ENCODE results near the gene PDE10A. TPM values are rescaled to one million over a fixed set of nuclear protein-coding genes. Genes with fewer than 3 reads are reported as not detected.

PDE10A gene
- total RNA-seq, 1 experiment from 2014 or later: 2.1 TPM

DNA sequence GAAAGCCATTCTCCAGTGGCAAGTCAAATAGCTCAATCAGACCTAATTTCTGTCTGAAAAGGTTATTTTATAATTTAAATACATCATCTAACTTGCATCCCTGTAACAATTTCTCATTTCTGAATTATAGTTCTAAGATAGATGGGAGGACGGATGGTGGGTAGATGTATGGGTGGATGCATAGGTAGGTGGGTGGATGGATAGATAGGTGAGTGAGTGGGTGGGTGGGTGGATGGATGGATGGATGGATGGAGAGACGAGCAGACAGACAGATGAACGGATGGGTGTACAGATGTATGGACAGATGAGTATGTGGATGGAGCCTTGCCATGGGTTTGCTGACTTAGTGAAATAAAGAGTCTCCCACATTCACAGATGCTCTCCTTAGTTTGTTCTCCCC lies 20.0 kb downstream of the PDE10A start:
- intact Hi-C loops (cut with micrococcal nuclease): no loop called here
- ChIA-PET POLR2A (ENCODE audit: unreplicated experiment) (no interaction called here), CTCF (no interaction called here)
- Histone ChIP-seq H3K36me3 (ENCODE audit: low read depth, low read length) (no peaks in the 10 kb centered on the region), H3K4me2 (ENCODE audit: low read length) (no peak overlapping the region), H3F3A (ENCODE audit: low read length, unreplicated experiment) (no peaks in the 10 kb centered on the region), H2AFZ (ENCODE audit: low read length) (no peak overlapping the region), H3K27ac (ENCODE audit: low read length) (no peak overlapping the region), H3K9ac (ENCODE audit: low read length) (no peak overlapping the region), H3K4me3 (ENCODE audit: low read length) (no peak overlapping the region), H3K9me2 (replicated peaks; ENCODE audit: low read length) (no peaks in the 10 kb centered on the region), H3K4me1 (ENCODE audit: insufficient read depth, low read length) (no peaks in the 10 kb centered on the region), H4K20me1 (ENCODE audit: low read length) (no peaks in the 10 kb centered on the region), H3K27me3 (ENCODE audit: low read length) (no peaks in the 10 kb centered on the region), H3K79me2 (ENCODE audit: low read length) (no peaks in the 10 kb centered on the region), H3K9me3 (ENCODE audit: low read length) (no peaks in the 10 kb centered on the region)
- ATAC-seq (no peak), DNase-seq (no peak)
- no peak for TF ChIP-seq EZH2 (IDR thresholded peaks at IDR 0.05; ENCODE audit: low read length, unreplicated experiment)
- TF ChIP-seq, protein P1, sequence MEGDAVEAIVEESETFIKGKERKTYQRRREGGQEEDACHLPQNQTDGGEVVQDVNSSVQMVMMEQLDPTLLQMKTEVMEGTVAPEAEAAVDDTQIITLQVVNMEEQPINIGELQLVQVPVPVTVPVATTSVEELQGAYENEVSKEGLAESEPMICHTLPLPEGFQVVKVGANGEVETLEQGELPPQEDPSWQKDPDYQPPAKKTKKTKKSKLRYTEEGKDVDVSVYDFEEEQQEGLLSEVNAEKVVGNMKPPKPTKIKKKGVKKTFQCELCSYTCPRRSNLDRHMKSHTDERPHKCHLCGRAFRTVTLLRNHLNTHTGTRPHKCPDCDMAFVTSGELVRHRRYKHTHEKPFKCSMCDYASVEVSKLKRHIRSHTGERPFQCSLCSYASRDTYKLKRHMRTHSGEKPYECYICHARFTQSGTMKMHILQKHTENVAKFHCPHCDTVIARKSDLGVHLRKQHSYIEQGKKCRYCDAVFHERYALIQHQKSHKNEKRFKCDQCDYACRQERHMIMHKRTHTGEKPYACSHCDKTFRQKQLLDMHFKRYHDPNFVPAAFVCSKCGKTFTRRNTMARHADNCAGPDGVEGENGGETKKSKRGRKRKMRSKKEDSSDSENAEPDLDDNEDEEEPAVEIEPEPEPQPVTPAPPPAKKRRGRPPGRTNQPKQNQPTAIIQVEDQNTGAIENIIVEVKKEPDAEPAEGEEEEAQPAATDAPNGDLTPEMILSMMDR (conservative IDR thresholded peaks at IDR 0.05; ENCODE audit: low read depth, low read length): no peak
- no peak for TF ChIP-seq EZH2phosphoT487 (IDR thresholded peaks at IDR 0.05; ENCODE audit: borderline replicate concordance, low read length)
- no TSS peak for BruUV-seq (replicated peaks)

DNA sequence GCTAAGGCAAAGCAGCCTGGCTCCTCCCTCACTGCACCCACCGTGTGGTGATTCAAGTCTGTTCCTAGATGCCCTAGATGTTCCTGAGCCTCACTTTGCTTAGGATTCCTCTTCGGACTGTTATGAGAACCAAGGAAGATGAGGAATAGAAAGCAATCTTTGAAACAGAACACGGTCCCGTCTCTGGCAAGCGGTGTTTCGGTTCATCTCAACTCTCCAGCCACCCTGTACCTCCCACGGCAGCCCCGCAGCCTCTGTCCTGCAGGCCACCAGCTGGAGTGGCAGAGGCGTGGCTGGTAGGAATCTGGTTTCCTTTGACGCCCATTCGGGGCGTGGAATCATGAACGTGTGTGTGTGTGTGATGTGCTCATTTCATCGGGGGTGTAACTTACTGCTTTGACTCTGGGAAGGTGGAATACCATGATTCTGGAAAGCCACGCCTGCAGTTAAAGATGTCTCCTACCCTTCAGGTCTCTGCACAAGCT lies 21.3 kb downstream of the PDE10A start:
- Histone ChIP-seq H3K27ac (ENCODE audit: low read length) (no peak overlapping the region), H3K4me2 (ENCODE audit: low read length) (no peak overlapping the region)
- CTCF ChIA-PET: no interaction called here

DNA sequence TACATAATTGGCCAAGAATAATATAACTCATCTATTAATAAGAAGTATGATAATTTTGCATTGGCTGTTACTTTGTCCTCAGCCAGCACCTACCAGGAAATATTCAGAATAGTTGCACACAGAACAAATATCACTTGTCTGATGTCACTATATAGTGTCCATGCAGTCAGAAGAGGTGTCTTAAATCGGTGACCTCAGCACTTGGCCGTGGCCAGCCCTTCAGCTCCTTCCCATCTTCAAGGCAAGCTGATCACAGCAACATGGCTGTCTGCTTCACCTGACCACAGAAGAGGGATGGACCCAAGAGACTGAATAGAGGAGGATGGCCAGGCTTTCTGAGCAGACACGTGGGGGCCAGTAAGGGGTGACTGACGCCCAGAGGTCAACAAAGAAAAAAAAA lies 22.2 kb downstream of the PDE10A start:
- TF ChIP-seq, protein P1 (conservative IDR thresholded peaks at IDR 0.05; ENCODE audit: low read depth, low read length): no peak
- TF ChIP-seq EZH2phosphoT487 (IDR thresholded peaks at IDR 0.05; ENCODE audit: borderline replicate concordance, low read length) (no peak), EZH2 (IDR thresholded peaks at IDR 0.05; ENCODE audit: low read length, unreplicated experiment) (no peak)
- Histone ChIP-seq H3K4me3 (ENCODE audit: low read length) (no peak overlapping the region), H3K27me3 (ENCODE audit: low read length) (no peaks in the 10 kb centered on the region), H3K4me1 (ENCODE audit: insufficient read depth, low read length) (no peaks in the 10 kb centered on the region), H3F3A (ENCODE audit: low read length, unreplicated experiment) (no peaks in the 10 kb centered on the region), H3K36me3 (ENCODE audit: low read depth, low read length) (no peaks in the 10 kb centered on the region), H3K27ac (ENCODE audit: low read length) (no peak overlapping the region), H2AFZ (ENCODE audit: low read length) (no peak overlapping the region), H3K79me2 (ENCODE audit: low read length) (no peaks in the 10 kb centered on the region), H3K9ac (ENCODE audit: low read length) (no peak overlapping the region), H4K20me1 (ENCODE audit: low read length) (no peaks in the 10 kb centered on the region), H3K4me2 (ENCODE audit: low read length) (no peak overlapping the region), H3K9me3 (ENCODE audit: low read length) (no peaks in the 10 kb centered on the region), H3K9me2 (replicated peaks; ENCODE audit: low read length) (no peaks in the 10 kb centered on the region)
- CTCF ChIA-PET: no interaction called here
- no peak for DNase-seq
- no peak for ATAC-seq
- BruUV-seq (replicated peaks): no TSS peak
- POLR2A ChIA-PET (ENCODE audit: unreplicated experiment): interaction anchor here (0.6 kb wide), 1 partner anchor 40 kb away, joined by 3 read pairs; no protein-coding TSS in a partner anchor
- intact Hi-C loops (cut with micrococcal nuclease): no loop called here

More for the DNA sequence above, 21.3 kb downstream of the PDE10A start:
- no TSS peak for BruUV-seq (replicated peaks)
- no peak for TF ChIP-seq EZH2phosphoT487 (IDR thresholded peaks at IDR 0.05; ENCODE audit: borderline replicate concordance, low read length)
- no peak for TF ChIP-seq EZH2 (IDR thresholded peaks at IDR 0.05; ENCODE audit: low read length, unreplicated experiment)
- TF ChIP-seq, protein P1 (conservative IDR thresholded peaks at IDR 0.05; ENCODE audit: low read depth, low read length): no peak
- Histone ChIP-seq H2AFZ (ENCODE audit: low read length) (no peak overlapping the region), H3K9ac (ENCODE audit: low read length) (no peak overlapping the region), H3K36me3 (ENCODE audit: low read depth, low read length) (no peaks in the 10 kb centered on the region), H3K79me2 (ENCODE audit: low read length) (no peaks in the 10 kb centered on the region), H3K4me3 (ENCODE audit: low read length) (no peak overlapping the region), H4K20me1 (ENCODE audit: low read length) (no peaks in the 10 kb centered on the region), H3K4me1 (ENCODE audit: insufficient read depth, low read length) (no peaks in the 10 kb centered on the region), H3K9me2 (replicated peaks; ENCODE audit: low read length) (no peaks in the 10 kb centered on the region), H3K27me3 (ENCODE audit: low read length) (no peaks in the 10 kb centered on the region), H3K9me3 (ENCODE audit: low read length) (no peaks in the 10 kb centered on the region), H3F3A (ENCODE audit: low read length, unreplicated experiment) (no peaks in the 10 kb centered on the region)
- POLR2A ChIA-PET (ENCODE audit: unreplicated experiment): no interaction called here
- DNase-seq (no peak), ATAC-seq (no peak)
- intact Hi-C loops (cut with micrococcal nuclease): no loop called here

All from PC-3 (cell line).